Testis (tissue), 3 donors: ENCODE data around the gene LENEP. TPM values are rescaled to one million over a fixed set of nuclear protein-coding genes. Genes with fewer than 3 reads are reported as not detected.

ENCODE experiments used
- DNase-seq: peaks from one replicate; pipeline ENCODE4 v3.0.0-alpha.2; 2019
- H3K27ac ChIP-seq, 2 donors: fragments of 200-600 bp; sonication (generic); one replicate each; pipeline ENCODE4 v1.5.1; 2019
- H3K27me3 ChIP-seq: fragments of 200-600 bp; sonication (generic); one replicate; pipeline ENCODE4 v1.5.1; 2019
- H3K36me3 ChIP-seq: fragments of 200-600 bp; sonication (generic); one replicate; pipeline ENCODE4 v1.5.1; 2017; ENCODE audit warnings: low read depth; ENCODE audit errors: missing control alignments
- H3K4me1 ChIP-seq: fragments of 200-600 bp; sonication (generic); one replicate; pipeline ENCODE4 v1.5.1; 2019
- H3K4me3 ChIP-seq, 2 donors: fragments of 200-600 bp; sonication (generic); one replicate each; pipeline ENCODE4 v1.5.1; 2017 to 2019
- H3K9me3 ChIP-seq: fragments of 200-600 bp; sonication (generic); one replicate; pipeline ENCODE4 v1.5.1; 2017
- CTCF ChIP-seq, 3 experiments: fragments of 450-650 bp in 2 of 3; fragments of 200-600 bp in 1 of 3; sonication (generic) in 1 of 3; IDR thresholded peaks; one replicate each; pipeline ENCODE4 v1.5.1; 2016 to 2019; ENCODE audit warnings: antibody characterized with exemption in 3 of 3, mild to moderate bottlenecking in 2 of 3, moderate library complexity in 1 of 3
- POLR2A ChIP-seq: fragments of 450-650 bp; IDR thresholded peaks from one replicate; pipeline ENCODE4 v1.6.1; 2017; ENCODE audit warnings: antibody characterized with exemption, mild to moderate bottlenecking, moderate library complexity
- WGBS, 2 donors: methylation state at CpG; one replicate each; pipeline ENCODE4 v1.1.5; 2018; 5-methylcytosine and 5-hydroxymethylcytosine counted together
- intact Hi-C: fragments of 100-400 bp; cut with DNase I; formaldehyde crosslinking; loops from one replicate; pipeline ENCODE4 v1.15.1; 2023; ENCODE audit warnings: low total_unique reads
- polyA plus RNA-seq: library from polyadenylated mRNA; stranded (reverse); fragments of 350-450 nt; fragmentation: Illumina TruSeq; extraction: RNeasy Lipid Tissue Mini Kit (QIAGEN cat#74804); gene quantifications from one replicate; pipeline ENCODE4 v1.2.3, GENCODE V29; 2014; ENCODE audit warnings: low read depth, low replicate concordance; ENCODE audit not compliant: insufficient read depth
- total RNA-seq, 2 donors: library from RNA; depleted of rRNA; stranded (reverse); fragments of >200 nt; gene quantifications; one replicate each; pipeline ENCODE4 v1.2.3, GENCODE V29; 2016

The LENEP gene
- total and polyA plus RNA-seq, 3 donors from 2014 or later = 1.1 TPM; not detected in 2

GRCh38 chr1:154962156-154962749, 31.1 kb upstream of the LENEP start:
- Histone ChIP-seq H3K27ac (peak overlapping the region; percentile 94 to 99), H3K27me3 (no peaks in the 10 kb centered on the region), H3K9me3 (no peaks in the 10 kb centered on the region), H3K36me3 (no peaks in the 10 kb centered on the region), H3K4me3 (peak overlapping the region; percentile 72 to 93), H3K4me1 (peaks cover 15% of the 10 kb centered on the region)
- intact Hi-C loops = no loop called here
- TF ChIP-seq CTCF (IDR thresholded peaks at IDR 0.05) (no peak), POLR2A (no peak)
- 1 to 3% methylated on average over 20 to 25 of the region's 25 CpGs for WGBS, 2 donors
- peak; percentile 54 for DNase-seq

GRCh38 chr1:154962795-154963330, 30.5 kb upstream of the LENEP start:
- no peak for DNase-seq
- TF ChIP-seq CTCF (IDR thresholded peaks at IDR 0.05) = no peak
- TF ChIP-seq POLR2A = no peak
- H3K27me3 ChIP-seq = no peaks in the 10 kb centered on the region
- H3K36me3 ChIP-seq = no peaks in the 10 kb centered on the region
- peaks cover 15% of the 10 kb centered on the region for H3K4me1 ChIP-seq
- no peaks in the 10 kb centered on the region for H3K9me3 ChIP-seq
- 44 to 58% methylated on average over 6 of the region's 6 CpGs for WGBS, 2 donors
- peak overlapping the region in 1 of 2 donors; percentile 93 for H3K4me3 ChIP-seq
- H3K27ac ChIP-seq = peak overlapping the region in 1 of 2 donors; percentile 99
- intact Hi-C loops = no loop called here

- Histone ChIP-seq H3K27ac (no peak overlapping the region), H3K36me3 (no peaks in the 10 kb centered on the region), H3K4me1 (peaks cover 15% of the 10 kb centered on the region), H3K27me3 (no peaks in the 10 kb centered on the region), H3K4me3 (no peak overlapping the region), H3K9me3 (no peaks in the 10 kb centered on the region)
- WGBS, 2 donors = 73 to 75% methylated on average over 8 of the region's 8 CpGs
- intact Hi-C loops = no loop called here
- no peak for DNase-seq
- no peak for TF ChIP-seq POLR2A
- no peak for TF ChIP-seq CTCF (IDR thresholded peaks at IDR 0.05)
Observed at GRCh38 chr1:154963643-154964042, 29.7 kb upstream of the LENEP start.

- Histone ChIP-seq H3K36me3 (no peaks in the 10 kb centered on the region), H3K4me3 (no peak overlapping the region), H3K4me1 (peaks cover 19% of the 10 kb centered on the region), H3K27me3 (no peaks in the 10 kb centered on the region), H3K27ac (no peak overlapping the region), H3K9me3 (no peaks in the 10 kb centered on the region)
- 79 to 82% methylated on average over 6 of the region's 6 CpGs for WGBS, 2 donors
- intact Hi-C loops = no loop called here
- DNase-seq = no peak
- no peak for TF ChIP-seq POLR2A
- no peak for TF ChIP-seq CTCF (IDR thresholded peaks at IDR 0.05)
Observed at GRCh38 chr1:154964359-154964758, 29.0 kb upstream of the LENEP start.

GRCh38 chr1:154966111-154966510, 27.3 kb upstream of the LENEP start:
- Histone ChIP-seq H3K27ac (no peak overlapping the region), H3K36me3 (no peaks in the 10 kb centered on the region), H3K4me3 (no peak overlapping the region), H3K4me1 (peaks cover 26% of the 10 kb centered on the region), H3K9me3 (no peaks in the 10 kb centered on the region), H3K27me3 (no peaks in the 10 kb centered on the region)
- 83 to 84% methylated on average over 4 to 7 of the region's 7 CpGs for WGBS, 2 donors
- no peak for TF ChIP-seq CTCF (IDR thresholded peaks at IDR 0.05)
- TF ChIP-seq POLR2A = no peak
- DNase-seq = no peak
- intact Hi-C loops = no loop called here
